Activated CD8-positive, alpha-beta memory T cell treated with anti-CD3 and anti-CD28 coated beads, Interleukin-2, amount 50 U/mL, for 48 hours (primary cell): ENCODE measurements around the gene SGPP1.
"Not testable (repeated sequence)": the region's sequence is repeated elsewhere in the genome, so short reads cannot be mapped to it uniquely, and the experiment has no call there.

Experiments
- DNase-seq: peaks from one replicate; pipeline ENCODE4 v3.0.0-alpha.2; 2020

Gene SGPP1

GRCh38 chr14:63725786-63726460 is 1.9 kb downstream of the SGPP1 start:
- DNase-seq = no peak

- no peak for DNase-seq
Measured at GRCh38 chr14:63717702-63718101, 10.2 kb downstream of the SGPP1 start.

- no peak for DNase-seq
Measured at GRCh38 chr14:63715360-63715759, 12.5 kb downstream of the SGPP1 start.

GRCh38 chr14:63713764-63714163 is 14.1 kb downstream of the SGPP1 start:
- DNase-seq = no peak

- no peak for DNase-seq
Measured at GRCh38 chr14:63713058-63713457, 14.8 kb downstream of the SGPP1 start.

GRCh38 chr14:63712123-63712522 is 15.7 kb downstream of the SGPP1 start:
- DNase-seq = no peak

GRCh38 chr14:63710497-63710896 is 17.4 kb downstream of the SGPP1 start:
- no peak for DNase-seq

DNA sequence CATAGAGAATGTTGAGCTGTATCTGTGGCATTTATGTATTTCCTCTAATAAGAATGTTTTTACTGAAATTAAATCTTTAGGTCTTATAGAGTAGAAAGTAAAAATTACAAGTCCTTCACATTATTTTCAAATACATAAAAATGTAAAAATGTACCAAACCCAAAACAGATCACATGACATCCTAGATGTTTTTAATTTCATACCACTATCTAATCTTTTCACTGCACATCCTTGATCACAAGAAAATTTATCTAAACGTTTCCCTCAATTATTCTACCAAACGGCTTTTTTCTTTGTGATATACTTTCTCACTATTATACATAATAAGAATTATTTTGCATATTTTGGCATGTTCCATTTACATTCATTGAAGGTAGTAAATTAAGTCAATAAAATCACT is 18.3 kb downstream of the SGPP1 start:
- DNase-seq = no peak

DNA sequence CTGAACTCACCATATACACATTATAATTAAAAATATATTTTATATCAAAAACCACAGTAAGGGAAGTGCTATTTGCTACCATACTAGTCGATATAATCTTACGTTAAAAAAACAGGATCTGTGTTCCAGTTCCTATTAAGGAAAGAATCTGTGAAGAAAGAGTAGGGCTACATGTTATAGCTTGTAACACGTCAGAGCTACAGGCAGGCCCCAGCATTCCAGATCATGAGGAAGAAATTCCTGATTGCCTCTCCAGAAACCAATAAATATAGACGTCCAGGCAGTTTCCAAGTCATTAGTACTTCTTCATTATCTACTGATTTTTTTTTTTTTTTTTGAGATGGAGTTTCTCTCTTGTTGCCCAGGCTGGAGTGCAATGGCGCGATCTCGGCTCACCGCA is 20.6 kb downstream of the SGPP1 start:
- no peak for DNase-seq

DNA sequence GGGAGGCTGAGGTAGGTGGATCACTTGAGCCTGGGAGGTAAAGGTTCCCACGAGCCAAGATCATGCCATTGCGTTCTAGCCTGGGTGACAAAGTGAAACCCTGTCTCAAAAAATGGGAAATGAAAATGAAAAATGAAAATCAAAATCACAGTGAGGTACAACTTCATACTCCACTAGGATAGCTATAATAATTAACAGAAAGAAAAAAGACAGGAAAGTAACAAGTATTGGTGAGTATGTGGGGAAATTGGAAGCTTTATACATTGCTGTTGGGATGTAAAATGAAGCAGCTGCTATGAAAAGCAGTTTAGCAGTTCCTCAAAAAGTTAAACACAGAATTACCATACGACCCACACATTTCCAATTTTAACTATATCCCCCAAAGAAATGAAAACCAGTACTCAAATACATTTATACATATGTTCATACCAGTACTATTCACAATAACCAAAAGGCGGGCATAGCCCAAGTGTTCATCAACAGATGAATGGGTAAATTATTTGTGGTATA is 22.2 kb downstream of the SGPP1 start:
- DNase-seq = no peak

GRCh38 chr14:63702530-63702929 is 25.3 kb downstream of the SGPP1 start:
- DNase-seq = not testable (repeated sequence)

DNA sequence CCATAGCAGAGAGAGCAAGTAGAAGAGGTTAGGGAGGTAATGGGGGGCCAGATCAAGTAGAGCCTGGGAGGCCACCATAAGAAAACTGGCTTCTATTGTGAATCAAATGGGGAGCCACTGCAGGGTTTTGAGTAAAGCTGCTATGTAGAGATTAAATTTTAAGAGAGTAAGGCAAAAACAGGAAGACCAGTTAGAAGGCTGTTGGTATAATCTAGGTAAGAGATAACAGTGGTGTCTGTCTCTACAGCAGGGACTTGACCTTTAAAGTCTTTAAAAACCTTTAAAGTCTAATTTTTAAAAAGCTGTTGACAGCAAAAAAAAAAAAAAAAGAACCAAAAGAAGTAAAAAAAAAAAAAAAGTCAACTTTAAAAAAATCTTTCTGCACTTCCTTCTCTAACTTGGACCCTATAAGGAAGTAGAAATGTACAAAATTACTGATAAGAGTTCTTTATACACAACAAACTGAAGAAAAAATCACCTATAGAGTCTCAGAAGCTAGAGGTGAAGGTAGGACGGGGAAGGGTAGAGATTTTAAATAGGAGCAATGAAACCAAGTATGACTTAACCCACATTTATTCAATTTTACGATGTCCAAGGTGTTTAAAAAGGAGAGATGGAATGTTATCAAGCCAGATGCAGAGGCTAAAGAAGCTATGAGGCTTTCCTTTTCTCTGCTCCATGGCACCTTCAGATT is 26.1 kb downstream of the SGPP1 start:
- DNase-seq = no peak

DNA sequence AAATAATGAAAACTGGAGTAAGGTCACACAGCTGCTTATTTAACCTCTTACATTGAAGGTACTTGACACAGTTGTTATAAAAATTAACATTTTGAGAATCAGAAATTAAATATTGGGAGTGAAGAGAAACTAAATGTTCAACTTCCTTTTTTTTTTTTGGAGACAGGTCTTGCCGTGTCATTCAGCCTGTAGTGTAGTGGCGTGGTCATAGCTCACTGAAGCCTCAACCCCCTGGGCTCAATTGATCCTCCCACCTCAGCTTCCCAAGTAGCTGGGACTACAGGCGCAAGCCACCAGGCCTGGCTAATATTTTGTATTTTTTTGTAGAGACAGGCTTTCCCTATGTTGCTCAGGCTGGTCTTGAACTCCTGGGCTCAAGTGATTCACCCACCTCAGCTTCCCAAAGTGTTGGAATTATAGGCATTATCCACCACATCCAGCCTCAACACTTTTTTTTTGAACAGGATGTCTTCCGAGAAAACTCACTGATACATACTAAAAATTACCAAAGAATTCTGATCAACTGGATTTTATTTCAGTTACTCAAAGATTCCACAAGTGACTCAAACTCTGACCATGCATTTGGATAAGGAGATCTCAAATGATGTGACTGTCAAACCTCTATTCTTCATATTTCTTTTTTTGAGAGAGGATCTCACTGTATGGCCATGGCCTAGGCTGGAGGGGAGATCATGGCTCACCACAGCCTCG is 35.4 kb downstream of the SGPP1 start:
- no peak for DNase-seq

GRCh38 chr14:63689132-63689531 is 38.7 kb downstream of the SGPP1 start:
- no peak for DNase-seq

GRCh38 chr14:63686926-63687325 is 40.9 kb downstream of the SGPP1 start:
- no peak for DNase-seq

DNA sequence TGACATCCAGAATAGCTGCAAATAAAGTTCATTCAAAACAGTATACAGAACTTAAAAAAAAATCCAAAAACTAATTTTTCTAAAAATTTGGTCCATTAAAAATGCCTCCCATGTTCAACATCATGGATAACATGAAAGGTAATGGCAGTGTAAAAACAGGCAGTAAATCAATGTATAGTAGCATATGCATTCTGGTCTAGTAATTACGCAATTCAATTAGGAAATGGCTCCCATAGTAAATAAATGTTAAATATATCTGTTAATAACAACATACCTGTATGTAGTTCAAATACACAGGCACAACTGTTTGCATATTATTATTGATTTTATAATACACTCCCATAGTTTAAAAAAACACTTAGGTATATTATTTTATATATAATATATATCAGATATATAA is 42.5 kb downstream of the SGPP1 start:
- DNase-seq = no peak

GRCh38 chr14:63682727-63683593 is 44.9 kb downstream of the SGPP1 start:
- DNase-seq = no peak

GRCh38 chr14:63678536-63678935 is 49.3 kb downstream of the SGPP1 start:
- DNase-seq = no peak

GRCh38 chr14:63677891-63678379 is 49.9 kb downstream of the SGPP1 start:
- DNase-seq = no peak

DNA sequence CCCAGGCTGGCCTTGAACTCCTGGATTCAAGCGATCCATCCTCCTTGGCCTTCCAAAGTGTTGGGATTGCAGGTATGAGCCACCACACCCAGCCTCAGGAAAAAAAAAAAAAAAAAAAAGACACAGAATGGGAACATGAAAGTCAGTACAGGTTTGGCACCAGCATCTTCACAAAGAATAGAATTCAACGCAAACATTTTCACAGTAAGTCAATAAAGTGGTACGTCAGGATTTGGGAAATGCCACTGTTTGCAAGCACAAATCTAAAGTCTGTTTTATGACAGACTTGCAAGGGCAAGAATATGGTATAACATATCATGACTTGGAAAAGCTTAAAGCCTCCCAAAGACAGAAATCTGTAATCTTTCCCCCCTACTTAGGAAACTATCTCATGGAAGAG is 51.2 kb downstream of the SGPP1 start:
- DNase-seq = no peak

DNA sequence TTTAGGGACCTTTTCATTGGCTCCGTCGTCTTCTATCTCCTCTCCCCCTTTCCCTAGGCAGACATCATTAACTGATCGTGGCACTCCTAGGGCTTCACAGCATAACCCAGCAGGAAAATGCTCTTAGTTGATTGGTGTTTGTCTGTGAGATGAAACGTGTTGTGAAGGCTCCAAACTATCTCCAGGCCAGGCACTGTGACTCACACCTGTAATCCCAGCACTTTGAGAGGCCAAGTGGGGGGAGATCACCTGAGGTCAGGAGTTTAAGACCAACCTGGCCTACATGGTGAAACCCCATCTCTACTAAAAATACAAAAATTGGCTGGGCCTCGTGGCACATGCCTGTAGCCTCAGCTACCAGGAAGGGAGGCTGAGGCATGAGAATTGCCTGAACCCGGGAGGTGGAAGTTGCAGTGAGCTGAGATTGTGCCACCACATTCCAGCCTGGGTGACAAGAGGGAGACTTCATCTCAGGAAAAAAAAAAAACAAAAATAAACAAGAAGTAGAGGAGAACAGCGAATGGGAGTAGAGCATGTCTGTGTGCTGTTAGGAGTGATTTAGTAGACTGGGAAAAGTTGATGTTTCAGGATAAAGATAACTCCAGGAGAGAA is 53.9 kb downstream of the SGPP1 start:
- DNase-seq = no peak

- DNase-seq = no peak
Measured at GRCh38 chr14:63673255-63673654, 54.6 kb downstream of the SGPP1 start.
